ENCODE data around the gene LRIG2. TPM values are rescaled to one million over a fixed set of nuclear protein-coding genes. Genes with fewer than 3 reads are reported as not detected.

LRIG2 gene
- total RNA-seq, 1 experiment from 2014 or later, result 22.5 TPM

DNA sequence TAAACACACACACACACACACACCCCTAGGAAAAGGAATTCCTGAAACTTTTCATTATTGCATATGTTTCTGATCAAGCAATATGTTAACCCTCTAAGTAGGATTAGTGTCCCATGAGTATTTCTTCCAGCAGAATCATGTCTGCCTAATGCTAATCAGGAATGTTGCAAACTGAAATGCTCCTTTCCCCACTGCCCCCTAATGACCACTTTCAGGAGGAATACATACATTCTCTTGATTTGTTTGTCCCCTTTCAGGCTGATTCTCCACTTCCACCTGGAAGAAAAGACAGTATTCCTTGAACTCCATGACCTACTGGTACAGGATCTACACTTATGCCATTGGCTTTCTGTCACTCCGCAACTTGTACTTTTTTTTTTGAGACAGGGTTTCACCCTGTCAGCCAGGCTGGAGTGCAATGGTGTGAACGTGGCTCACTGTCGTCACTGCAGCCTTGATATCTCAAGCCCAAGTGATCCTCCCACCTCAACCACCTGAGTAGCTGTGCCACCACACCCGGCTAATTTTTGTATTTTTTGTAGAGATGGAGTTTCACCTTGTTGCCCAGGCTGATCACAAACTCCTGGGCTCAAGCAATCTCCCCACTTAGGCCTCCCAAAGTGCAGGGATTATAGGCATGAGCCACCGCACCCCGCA lies 56.7 kb downstream of the LRIG2 start:
- ChIA-PET POLR2A (no interaction called here), CTCF (no interaction called here)
- Mint-ChIP-seq H3K9me3 (peaks cover 3% of the 10 kb centered on the region; the same call in 1 of the 2 replicates), H3K27me3 (ENCODE audit: low read depth) (no peaks in the 10 kb centered on the region), H3K27ac (peak overlapping the region; percentile 50), H3K36me3 (peaks cover 32% of the 10 kb centered on the region), H3K4me3 (no peak overlapping the region), H3K4me1 (peaks cover 12% of the 10 kb centered on the region)
- ATAC-seq (peak; percentile 57), DNase-seq (ENCODE audit: low spot score) (no peak)
- no peak for TF ChIP-seq ZNF121 (CRISPR knock-in tag; IDR thresholded peaks at IDR 0.05)
- TF ChIP-seq CBFB (CRISPR knock-in tag; IDR thresholded peaks at IDR 0.05; ENCODE audit: low read depth), result no peak
- TF ChIP-seq, protein P1, sequence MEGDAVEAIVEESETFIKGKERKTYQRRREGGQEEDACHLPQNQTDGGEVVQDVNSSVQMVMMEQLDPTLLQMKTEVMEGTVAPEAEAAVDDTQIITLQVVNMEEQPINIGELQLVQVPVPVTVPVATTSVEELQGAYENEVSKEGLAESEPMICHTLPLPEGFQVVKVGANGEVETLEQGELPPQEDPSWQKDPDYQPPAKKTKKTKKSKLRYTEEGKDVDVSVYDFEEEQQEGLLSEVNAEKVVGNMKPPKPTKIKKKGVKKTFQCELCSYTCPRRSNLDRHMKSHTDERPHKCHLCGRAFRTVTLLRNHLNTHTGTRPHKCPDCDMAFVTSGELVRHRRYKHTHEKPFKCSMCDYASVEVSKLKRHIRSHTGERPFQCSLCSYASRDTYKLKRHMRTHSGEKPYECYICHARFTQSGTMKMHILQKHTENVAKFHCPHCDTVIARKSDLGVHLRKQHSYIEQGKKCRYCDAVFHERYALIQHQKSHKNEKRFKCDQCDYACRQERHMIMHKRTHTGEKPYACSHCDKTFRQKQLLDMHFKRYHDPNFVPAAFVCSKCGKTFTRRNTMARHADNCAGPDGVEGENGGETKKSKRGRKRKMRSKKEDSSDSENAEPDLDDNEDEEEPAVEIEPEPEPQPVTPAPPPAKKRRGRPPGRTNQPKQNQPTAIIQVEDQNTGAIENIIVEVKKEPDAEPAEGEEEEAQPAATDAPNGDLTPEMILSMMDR (IDR thresholded peaks at IDR 0.05), result no peak
- TF ChIP-seq MYBL2 (CRISPR knock-in tag; IDR thresholded peaks at IDR 0.05), result no peak
- no peak for TF ChIP-seq SMAD4 (CRISPR knock-in tag; IDR thresholded peaks at IDR 0.05)

DNA sequence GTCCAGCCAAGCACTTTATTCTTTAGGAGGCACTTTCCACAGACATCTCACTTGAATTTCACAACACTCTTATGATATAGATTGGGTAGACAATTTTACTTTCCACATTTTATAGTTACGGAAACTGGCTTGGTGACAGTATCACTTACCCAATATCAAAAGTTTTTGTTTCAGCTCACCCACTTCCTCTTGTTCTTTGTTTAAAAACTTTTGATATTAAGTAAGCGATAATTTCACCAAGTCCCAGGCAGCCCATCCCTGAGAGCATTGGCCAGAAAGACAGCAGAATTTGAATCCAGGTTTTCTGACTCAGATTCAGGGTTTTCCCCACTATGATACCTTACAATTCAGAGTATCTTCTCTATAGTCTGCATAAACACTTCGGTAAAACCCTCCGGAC lies 60.0 kb downstream of the LRIG2 start:
- no peak overlapping the region for H3K4me3 Mint-ChIP-seq
- peaks cover 6% of the 10 kb centered on the region; the same call in 1 of the 2 replicates for H3K9me3 Mint-ChIP-seq
- DNase-seq (ENCODE audit: low spot score) (no peak), ATAC-seq (no peak)
- H3K36me3 Mint-ChIP-seq, result peaks cover 15% of the 10 kb centered on the region
- ChIA-PET POLR2A (no interaction called here), CTCF (interaction anchor here (1.4 kb wide), 1 partner anchor 60 kb away, joined by 3 read pairs; the partner anchor contains the start of gene LRIG2)
- H3K27ac Mint-ChIP-seq, result no peak overlapping the region; the same call in 1 of the 2 replicates
- H3K4me1 Mint-ChIP-seq, result peaks cover 12% of the 10 kb centered on the region
- TF ChIP-seq ZNF219 (CRISPR knock-in tag; IDR thresholded peaks at IDR 0.05; ENCODE audit: borderline replicate concordance), result no peak
- no peak for TF ChIP-seq GRHL2 (CRISPR knock-in tag; IDR thresholded peaks at IDR 0.05; ENCODE audit: insufficient replicate concordance, severe bottlenecking)
- TF ChIP-seq HMGA2 (CRISPR knock-in tag; IDR thresholded peaks at IDR 0.05), result no peak
- TF ChIP-seq ATF1 (CRISPR knock-in tag; IDR thresholded peaks at IDR 0.05), result no peak
- TF ChIP-seq ZNF671 (CRISPR knock-in tag; IDR thresholded peaks at IDR 0.05), result no peak
- TF ChIP-seq SMAD3 (CRISPR knock-in tag; IDR thresholded peaks at IDR 0.05; ENCODE audit: borderline replicate concordance), result no peak
- TF ChIP-seq, protein P2, sequence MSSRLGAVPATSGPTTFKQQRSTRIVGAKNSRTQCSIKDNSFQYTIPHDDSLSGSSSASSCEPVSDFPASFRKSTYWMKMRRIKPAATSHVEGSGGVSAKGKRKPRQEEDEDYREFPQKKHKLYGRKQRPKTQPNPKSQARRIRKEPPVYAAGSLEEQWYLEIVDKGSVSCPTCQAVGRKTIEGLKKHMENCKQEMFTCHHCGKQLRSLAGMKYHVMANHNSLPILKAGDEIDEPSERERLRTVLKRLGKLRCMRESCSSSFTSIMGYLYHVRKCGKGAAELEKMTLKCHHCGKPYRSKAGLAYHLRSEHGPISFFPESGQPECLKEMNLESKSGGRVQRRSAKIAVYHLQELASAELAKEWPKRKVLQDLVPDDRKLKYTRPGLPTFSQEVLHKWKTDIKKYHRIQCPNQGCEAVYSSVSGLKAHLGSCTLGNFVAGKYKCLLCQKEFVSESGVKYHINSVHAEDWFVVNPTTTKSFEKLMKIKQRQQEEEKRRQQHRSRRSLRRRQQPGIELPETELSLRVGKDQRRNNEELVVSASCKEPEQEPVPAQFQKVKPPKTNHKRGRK (CRISPR knock-in tag; IDR thresholded peaks at IDR 0.05; ENCODE audit: borderline replicate concordance), result no peak
- TF ChIP-seq OVOL2 (CRISPR knock-in tag; IDR thresholded peaks at IDR 0.05; ENCODE audit: borderline replicate concordance), result no peak
- TF ChIP-seq GTF2I (CRISPR knock-in tag; conservative IDR thresholded peaks at IDR 0.05), result no peak
- TF ChIP-seq SOX15 (CRISPR knock-in tag; IDR thresholded peaks at IDR 0.05), result no peak
- no peak for TF ChIP-seq ZBTB21 (CRISPR knock-in tag; IDR thresholded peaks at IDR 0.05; ENCODE audit: borderline replicate concordance)
- TF ChIP-seq ZNF232 (CRISPR knock-in tag; IDR thresholded peaks at IDR 0.05), result no peak
- TF ChIP-seq RELA (CRISPR knock-in tag; IDR thresholded peaks at IDR 0.05; ENCODE audit: borderline replicate concordance), result no peak
- H3K27me3 Mint-ChIP-seq (ENCODE audit: low read depth), result no peaks in the 10 kb centered on the region

DNA sequence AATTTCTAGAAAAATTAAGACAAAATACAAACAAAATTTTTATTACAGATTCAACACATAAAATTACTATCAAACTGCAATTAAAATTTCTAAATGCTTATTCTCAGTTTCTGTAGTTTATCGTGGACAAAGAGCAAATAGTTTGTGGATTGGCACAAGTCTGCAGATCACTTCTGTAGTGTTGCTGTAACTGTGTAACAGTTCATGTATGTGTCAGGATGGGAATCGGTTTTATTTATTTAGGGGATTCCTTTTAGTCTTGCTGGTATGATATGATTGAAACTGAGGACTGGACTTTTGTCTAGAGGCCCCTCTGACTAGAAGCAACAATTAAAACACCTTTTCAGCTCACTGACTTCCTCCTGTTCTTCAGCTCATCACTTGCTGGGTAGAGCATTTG lies 60.8 kb downstream of the LRIG2 start:
- DNase-seq (ENCODE audit: low spot score) (no peak), ATAC-seq (no peak)
- CTCF ChIA-PET, result no interaction called here
- TF ChIP-seq GABPB1 (CRISPR knock-in tag; IDR thresholded peaks at IDR 0.05), result no peak
- no peak for TF ChIP-seq NR3C1 (CRISPR knock-in tag; conservative IDR thresholded peaks at IDR 0.05; ENCODE audit: low read depth)
- TF ChIP-seq, protein P3, sequence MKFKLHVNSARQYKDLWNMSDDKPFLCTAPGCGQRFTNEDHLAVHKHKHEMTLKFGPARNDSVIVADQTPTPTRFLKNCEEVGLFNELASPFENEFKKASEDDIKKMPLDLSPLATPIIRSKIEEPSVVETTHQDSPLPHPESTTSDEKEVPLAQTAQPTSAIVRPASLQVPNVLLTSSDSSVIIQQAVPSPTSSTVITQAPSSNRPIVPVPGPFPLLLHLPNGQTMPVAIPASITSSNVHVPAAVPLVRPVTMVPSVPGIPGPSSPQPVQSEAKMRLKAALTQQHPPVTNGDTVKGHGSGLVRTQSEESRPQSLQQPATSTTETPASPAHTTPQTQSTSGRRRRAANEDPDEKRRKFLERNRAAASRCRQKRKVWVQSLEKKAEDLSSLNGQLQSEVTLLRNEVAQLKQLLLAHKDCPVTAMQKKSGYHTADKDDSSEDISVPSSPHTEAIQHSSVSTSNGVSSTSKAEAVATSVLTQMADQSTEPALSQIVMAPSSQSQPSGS (CRISPR knock-in tag; IDR thresholded peaks at IDR 0.05; ENCODE audit: borderline replicate concordance, low read depth), result no peak
- TF ChIP-seq, protein P4, sequence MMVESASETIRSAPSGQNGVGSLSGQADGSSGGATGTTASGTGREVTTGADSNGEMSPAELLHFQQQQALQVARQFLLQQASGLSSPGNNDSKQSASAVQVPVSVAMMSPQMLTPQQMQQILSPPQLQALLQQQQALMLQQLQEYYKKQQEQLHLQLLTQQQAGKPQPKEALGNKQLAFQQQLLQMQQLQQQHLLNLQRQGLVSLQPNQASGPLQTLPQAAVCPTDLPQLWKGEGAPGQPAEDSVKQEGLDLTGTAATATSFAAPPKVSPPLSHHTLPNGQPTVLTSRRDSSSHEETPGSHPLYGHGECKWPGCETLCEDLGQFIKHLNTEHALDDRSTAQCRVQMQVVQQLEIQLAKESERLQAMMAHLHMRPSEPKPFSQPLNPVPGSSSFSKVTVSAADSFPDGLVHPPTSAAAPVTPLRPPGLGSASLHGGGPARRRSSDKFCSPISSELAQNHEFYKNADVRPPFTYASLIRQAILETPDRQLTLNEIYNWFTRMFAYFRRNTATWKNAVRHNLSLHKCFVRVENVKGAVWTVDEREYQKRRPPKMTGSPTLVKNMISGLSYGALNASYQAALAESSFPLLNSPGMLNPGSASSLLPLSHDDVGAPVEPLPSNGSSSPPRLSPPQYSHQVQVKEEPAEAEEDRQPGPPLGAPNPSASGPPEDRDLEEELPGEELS (CRISPR knock-in tag; IDR thresholded peaks at IDR 0.05), result no peak
- Mint-ChIP-seq H3K9me3 (peaks cover 6% of the 10 kb centered on the region; the same call in 1 of the 2 replicates), H3K4me1 (peaks cover 12% of the 10 kb centered on the region), H3K36me3 (peaks cover 10% of the 10 kb centered on the region), H3K27me3 (ENCODE audit: low read depth) (no peaks in the 10 kb centered on the region), H3K27ac (0 out of 2 replicates have a peak overlapping the region, but pooled peaks have one; percentile 23), H3K4me3 (no peak overlapping the region)
- POLR2A ChIA-PET, result no interaction called here

Measured in WTC11 (cell line).